ENCODE results near the gene CDRT4.

The CDRT4 gene

DNA sequence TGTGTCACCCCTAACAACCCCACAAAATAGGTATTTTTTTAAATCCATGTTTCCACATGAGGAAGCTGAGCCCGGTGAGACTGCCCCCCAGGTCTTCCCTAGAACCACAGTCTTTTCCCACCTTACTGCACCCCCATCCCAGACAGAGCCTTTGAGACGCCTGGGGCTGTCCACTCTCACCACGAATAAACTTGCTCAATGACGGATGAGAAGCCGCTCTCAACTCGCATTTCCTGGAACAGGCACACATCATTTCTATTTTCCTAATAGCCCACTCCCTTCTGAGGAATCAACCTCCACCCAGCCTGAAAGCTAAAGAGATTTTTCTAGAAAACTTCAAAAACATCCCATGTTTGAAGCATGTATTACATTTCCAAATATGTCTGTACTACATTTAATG, 14.1 kb upstream of the CDRT4 start:
- Mint-ChIP-seq H3K36me3 (ENCODE audit: low read depth) (peaks cover 57% of the 10 kb centered on the region), H3K9me3 (no peaks in the 10 kb centered on the region), H3K4me1 (peaks cover 16% of the 10 kb centered on the region), H3K27ac (no peak overlapping the region), H3K4me3 (no peak overlapping the region), H3K27me3 (ENCODE audit: low read depth, poor library complexity) (no peaks in the 10 kb centered on the region)
- DNase-seq = no peak
- TF ChIP-seq, protein P1, sequence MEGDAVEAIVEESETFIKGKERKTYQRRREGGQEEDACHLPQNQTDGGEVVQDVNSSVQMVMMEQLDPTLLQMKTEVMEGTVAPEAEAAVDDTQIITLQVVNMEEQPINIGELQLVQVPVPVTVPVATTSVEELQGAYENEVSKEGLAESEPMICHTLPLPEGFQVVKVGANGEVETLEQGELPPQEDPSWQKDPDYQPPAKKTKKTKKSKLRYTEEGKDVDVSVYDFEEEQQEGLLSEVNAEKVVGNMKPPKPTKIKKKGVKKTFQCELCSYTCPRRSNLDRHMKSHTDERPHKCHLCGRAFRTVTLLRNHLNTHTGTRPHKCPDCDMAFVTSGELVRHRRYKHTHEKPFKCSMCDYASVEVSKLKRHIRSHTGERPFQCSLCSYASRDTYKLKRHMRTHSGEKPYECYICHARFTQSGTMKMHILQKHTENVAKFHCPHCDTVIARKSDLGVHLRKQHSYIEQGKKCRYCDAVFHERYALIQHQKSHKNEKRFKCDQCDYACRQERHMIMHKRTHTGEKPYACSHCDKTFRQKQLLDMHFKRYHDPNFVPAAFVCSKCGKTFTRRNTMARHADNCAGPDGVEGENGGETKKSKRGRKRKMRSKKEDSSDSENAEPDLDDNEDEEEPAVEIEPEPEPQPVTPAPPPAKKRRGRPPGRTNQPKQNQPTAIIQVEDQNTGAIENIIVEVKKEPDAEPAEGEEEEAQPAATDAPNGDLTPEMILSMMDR (IDR thresholded peaks at IDR 0.05) = no peak

DNA sequence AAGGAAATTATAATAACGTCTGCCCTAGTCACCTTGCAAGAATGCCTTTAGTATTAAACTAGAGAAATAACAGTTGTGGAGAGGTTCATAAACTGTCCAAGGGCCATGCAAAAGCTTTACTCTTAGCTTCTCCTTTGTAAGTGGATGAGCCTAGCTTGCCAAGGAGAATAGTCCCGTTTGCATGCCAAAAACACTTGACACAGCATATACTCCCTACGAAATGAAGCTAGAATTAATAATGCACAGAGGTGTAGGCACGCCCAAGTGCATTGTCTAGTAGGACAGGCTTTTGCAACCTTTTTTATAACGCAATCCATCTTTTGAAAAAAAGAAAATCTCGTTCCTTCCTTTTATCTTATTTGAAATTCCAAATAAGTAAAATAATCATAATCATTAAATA, 12.8 kb upstream of the CDRT4 start:
- no peaks in the 10 kb centered on the region for H3K27me3 Mint-ChIP-seq (ENCODE audit: low read depth, poor library complexity)
- H3K4me1 Mint-ChIP-seq = peaks cover 16% of the 10 kb centered on the region
- DNase-seq = no peak
- peaks cover 57% of the 10 kb centered on the region for H3K36me3 Mint-ChIP-seq (ENCODE audit: low read depth)
- H3K9me3 Mint-ChIP-seq = no peaks in the 10 kb centered on the region
- H3K27ac Mint-ChIP-seq = no peak overlapping the region
- TF ChIP-seq, protein P1 (IDR thresholded peaks at IDR 0.05) = no peak
- no peak overlapping the region for H3K4me3 Mint-ChIP-seq

DNA sequence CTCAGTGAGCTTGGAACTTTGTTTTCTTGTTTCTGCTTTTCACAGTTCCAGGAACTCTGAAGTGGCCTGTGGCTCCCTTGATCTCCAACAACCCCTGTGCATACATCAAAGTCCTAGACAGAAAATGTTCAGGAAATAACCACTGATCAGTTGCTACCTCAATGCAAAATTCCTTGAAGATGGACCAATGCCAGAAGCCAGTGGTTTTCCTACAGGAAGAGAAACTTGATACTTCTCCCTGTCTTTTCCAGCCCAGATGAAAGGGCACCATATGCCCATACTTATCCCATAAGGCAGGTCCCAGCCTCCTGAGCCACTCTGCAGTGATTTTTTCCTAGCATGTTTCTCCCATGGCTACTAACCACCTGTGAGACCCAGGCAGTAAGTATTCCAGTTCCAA, 12.3 kb upstream of the CDRT4 start:
- H3K27ac Mint-ChIP-seq = no peak overlapping the region

DNA sequence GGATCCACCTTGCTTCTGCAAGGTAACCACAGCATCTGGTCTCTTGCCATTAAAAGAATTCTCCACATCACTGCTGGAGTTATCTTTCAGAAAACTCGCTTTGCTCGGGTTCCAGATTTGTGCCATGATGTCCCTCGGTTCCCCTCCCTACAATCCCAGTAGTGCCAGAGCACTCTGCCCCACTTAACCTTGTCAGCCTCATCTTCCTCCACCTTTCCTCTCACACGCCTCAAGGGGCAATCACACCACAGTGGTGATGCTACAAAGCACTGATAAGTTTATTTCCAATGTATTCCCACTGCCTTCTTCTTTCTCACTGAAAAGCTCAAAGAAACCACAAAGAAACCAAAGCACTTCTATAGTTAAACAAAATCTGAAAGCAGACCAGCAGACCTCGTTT, 11.4 kb upstream of the CDRT4 start:
- Mint-ChIP-seq H3K4me1 (peaks cover 21% of the 10 kb centered on the region), H3K27ac (peak overlapping the region; percentile 47), H3K9me3 (no peaks in the 10 kb centered on the region), H3K4me3 (no peak overlapping the region), H3K27me3 (ENCODE audit: low read depth, poor library complexity) (no peaks in the 10 kb centered on the region), H3K36me3 (ENCODE audit: low read depth) (peaks cover 62% of the 10 kb centered on the region)
- DNase-seq = no peak
- TF ChIP-seq, protein P1 (IDR thresholded peaks at IDR 0.05) = no peak

More for the DNA sequence above, 12.3 kb upstream of the CDRT4 start:
- Mint-ChIP-seq H3K27me3 (ENCODE audit: low read depth, poor library complexity) (no peaks in the 10 kb centered on the region), H3K9me3 (no peaks in the 10 kb centered on the region), H3K4me1 (peaks cover 16% of the 10 kb centered on the region), H3K36me3 (ENCODE audit: low read depth) (peaks cover 61% of the 10 kb centered on the region), H3K4me3 (no peak overlapping the region)
- TF ChIP-seq, protein P1 (IDR thresholded peaks at IDR 0.05) = no peak
- no peak for DNase-seq

DNA sequence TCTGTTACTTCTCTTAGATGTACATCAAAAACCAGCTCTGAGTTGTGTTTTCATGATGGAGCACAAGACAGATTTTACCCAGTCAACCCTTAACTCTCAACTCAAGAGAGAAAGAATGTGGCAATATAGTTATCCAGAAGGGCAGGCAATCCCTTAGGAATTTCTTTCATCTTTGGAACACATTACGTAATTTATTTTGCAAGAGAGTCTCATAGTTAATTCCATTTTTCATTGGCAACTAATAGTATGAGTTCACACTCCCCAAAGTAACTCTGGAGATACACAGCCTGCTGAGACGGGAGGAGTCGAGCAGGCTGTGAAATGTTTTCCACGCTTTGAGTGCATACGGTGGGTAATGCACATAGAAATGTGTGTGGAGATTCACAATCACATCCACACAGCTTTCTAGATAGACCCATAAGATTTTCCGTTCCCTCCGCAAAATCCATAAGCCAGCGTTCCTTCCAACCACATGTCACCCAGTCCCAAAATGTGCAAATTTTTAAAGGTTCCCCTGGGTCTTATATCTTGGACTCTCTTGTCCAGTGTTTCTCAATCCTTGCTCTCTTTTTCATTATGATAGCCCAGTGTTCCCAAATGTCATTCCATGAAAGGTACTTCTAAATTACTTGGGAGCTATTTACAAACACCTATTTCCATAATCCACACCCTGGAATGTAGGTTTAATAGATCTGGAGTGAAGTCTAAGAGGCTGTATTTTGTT, 8.4 kb upstream of the CDRT4 start:
- no peak for DNase-seq
- Mint-ChIP-seq H3K27me3 (ENCODE audit: low read depth, poor library complexity) (no peaks in the 10 kb centered on the region), H3K4me1 (peaks cover 33% of the 10 kb centered on the region), H3K4me3 (no peak overlapping the region), H3K27ac (no peak overlapping the region), H3K9me3 (no peaks in the 10 kb centered on the region), H3K36me3 (ENCODE audit: low read depth) (peaks cover 56% of the 10 kb centered on the region)
- TF ChIP-seq, protein P1 (IDR thresholded peaks at IDR 0.05) = no peak

DNA sequence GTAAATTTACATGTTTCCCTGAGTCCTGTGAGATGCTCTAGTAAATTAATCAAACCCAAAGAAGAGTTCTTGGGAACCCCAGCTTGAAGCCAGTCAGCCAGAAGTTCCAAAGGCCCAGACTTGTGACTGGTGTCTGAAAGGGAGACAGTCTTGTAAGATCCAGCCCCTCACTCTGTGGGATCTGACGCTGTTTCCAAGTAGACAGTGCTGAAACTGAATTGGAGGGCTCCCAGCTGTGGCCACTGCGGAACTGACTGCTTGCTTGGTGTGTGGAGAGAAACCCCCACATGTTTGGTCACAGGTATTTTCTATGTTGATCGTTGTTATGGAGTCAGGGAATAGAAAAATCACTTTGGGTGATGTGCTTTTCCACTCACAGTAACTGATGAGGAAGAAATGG, 5.5 kb upstream of the CDRT4 start:
- no peak for DNase-seq
- Mint-ChIP-seq H3K27ac (no peak overlapping the region), H3K27me3 (ENCODE audit: low read depth, poor library complexity) (no peaks in the 10 kb centered on the region), H3K9me3 (no peaks in the 10 kb centered on the region), H3K4me3 (no peak overlapping the region), H3K36me3 (ENCODE audit: low read depth) (peaks cover 40% of the 10 kb centered on the region), H3K4me1 (peaks cover 36% of the 10 kb centered on the region)
- TF ChIP-seq, protein P1 (IDR thresholded peaks at IDR 0.05) = no peak

All from nephron progenitor cell (in vitro differentiated cells).